H1 (cell line): Measurements from ENCODE around the gene RAB38. TPM values are rescaled to one million over a fixed set of nuclear protein-coding genes. Genes with fewer than 3 reads are reported as not detected.

Experiments
- CTCF ChIA-PET: fragments of 300-600 bp; sonication (Branson Sonifier 250); formaldehyde crosslinking; loops from one replicate; lab custom pipeline; 2021; ENCODE audit not compliant: partially characterized antibody; lab: Charles Lee
- POLR2A ChIA-PET: fragments of 300-600 bp; sonication (Branson Sonifier 250); formaldehyde crosslinking; loops from one replicate; lab custom pipeline; 2021; ENCODE audit warnings: inconsistent platforms; ENCODE audit not compliant: partially characterized antibody; lab: Charles Lee
- DNase-seq, 2 experiments: peaks; one replicate each; pipeline versions ENCODE4 v3.0.0 to v3.0.0-alpha.2; 2010 to 2022; ENCODE audit warnings: low spot score in 2 of 2, low read depth in 1 of 2, mixed read lengths in 1 of 2
- FAIRE-seq: peaks from 2 replicates; lab custom pipeline; 2011; peaks lifted over from hg19 to GRCh38; lab: Jason Lieb, UNC
- H2AFZ ChIP-seq: 2 replicates; pipeline ENCODE4 v1.8.1; 2012; ENCODE audit warnings: low read length, inconsistent platforms
- H2AK5ac ChIP-seq: 2 replicates; pipeline ENCODE4 v1.6.1; 2013; ENCODE audit warnings: low read depth, low read length
- H2BK120ac ChIP-seq: replicated peaks from 2 replicates; pipeline ENCODE3; 2013; ENCODE audit warnings: low read depth, low read length, inconsistent platforms
- H2BK12ac ChIP-seq: 2 replicates; pipeline ENCODE4 v1.6.1; 2013; ENCODE audit warnings: low read depth, low read length
- H2BK15ac ChIP-seq: 2 replicates; pipeline ENCODE4 v1.6.1; 2013; ENCODE audit warnings: low read length
- H2BK20ac ChIP-seq: 2 replicates; pipeline ENCODE4 v1.6.1; 2013; ENCODE audit warnings: low read length
- H2BK5ac ChIP-seq: 2 replicates; pipeline ENCODE4 v1.6.1; 2013; ENCODE audit warnings: low read depth, low read length
- H3K14ac ChIP-seq: 2 replicates; pipeline ENCODE4 v1.6.1; 2013; ENCODE audit warnings: inconsistent platforms; ENCODE audit not compliant: insufficient read length
- H3K18ac ChIP-seq: 2 replicates; pipeline ENCODE4 v1.6.1; 2013; ENCODE audit warnings: low read length; ENCODE audit errors: extremely low read depth
- H3K23ac ChIP-seq: 2 replicates; pipeline ENCODE4 v1.6.1; 2013; ENCODE audit warnings: inconsistent platforms; ENCODE audit not compliant: insufficient read length
- H3K23me2 ChIP-seq: 2 replicates; pipeline ENCODE4 v1.6.1; 2013; ENCODE audit warnings: low read depth, low read length
- H3K27ac ChIP-seq: 2 replicates; pipeline ENCODE4 v1.6.1; 2011; ENCODE audit warnings: low read depth, low read length, inconsistent platforms
- H3K27me3 ChIP-seq, 4 experiments: replicated peaks in 1 of 4; 1 replicate in 1 of 4; 2 replicates in 3 of 4; pipeline versions ENCODE4 v1.6.1 to v1.8.1; 2011 to 2013; ENCODE audit warnings: low read length in 3 of 4, mild to moderate bottlenecking in 3 of 4, inconsistent platforms in 2 of 4, mixed read lengths in 2 of 4, moderate library complexity in 1 of 4; ENCODE audit not compliant: control insufficient read depth in 3 of 4, insufficient read depth in 3 of 4; ENCODE audit errors: extremely low read depth in 1 of 4
- H3K36me3 ChIP-seq, 4 experiments: 2 replicates each; pipeline versions ENCODE4 v1.6.1 to v1.8.1; 2011 to 2013; ENCODE audit warnings: mild to moderate bottlenecking in 4 of 4, low read length in 3 of 4, moderate library complexity in 2 of 4, control low read depth in 1 of 4, inconsistent platforms in 1 of 4; ENCODE audit not compliant: insufficient read depth in 4 of 4, control insufficient read depth in 2 of 4
- H3K4ac ChIP-seq: replicated peaks from 2 replicates; pipeline ENCODE3; 2013; ENCODE audit warnings: low read length, low read depth, mixed read lengths, inconsistent platforms; ENCODE audit not compliant: insufficient read length
- H3K4me1 ChIP-seq, 4 experiments: replicated peaks in 1 of 4; 1 replicate in 1 of 4; 2 replicates in 3 of 4; pipeline versions ENCODE4 v1.6.1 to v1.8.1; 2011 to 2013; ENCODE audit warnings: low read length in 3 of 4, inconsistent platforms in 2 of 4, mixed read lengths in 1 of 4; ENCODE audit not compliant: insufficient read depth in 4 of 4, control insufficient read depth in 3 of 4
- H3K4me2 ChIP-seq, 2 experiments: 2 replicates each; pipeline versions ENCODE4 v1.6.1 to v1.8.1; 2011 to 2013; ENCODE audit warnings: low read depth in 2 of 2, low read length in 2 of 2, control low read depth in 1 of 2, inconsistent platforms in 1 of 2, mild to moderate bottlenecking in 1 of 2; ENCODE audit not compliant: insufficient read depth in 1 of 2
- H3K4me3 ChIP-seq, 4 experiments: fragments of 200-600, 300-600 bp in 1 of 4; sonication (generic), shearing (Covaris generic), sonication (Bioruptor Twin) in 1 of 4; 2 replicates each; pipeline versions ENCODE4 v1.5.1 to v1.8.1; 2011 to 2016; ENCODE audit warnings: low read length in 4 of 4, low read depth in 3 of 4, control low read depth in 2 of 4, inconsistent platforms in 2 of 4, mild to moderate bottlenecking in 2 of 4, mixed read lengths in 1 of 4, moderate library complexity in 1 of 4; ENCODE audit not compliant: insufficient read depth in 2 of 4; ENCODE audit errors: extremely low read depth in 1 of 4
- H3K56ac ChIP-seq: replicated peaks from 2 replicates; pipeline ENCODE3; 2013; ENCODE audit warnings: low read depth, mild to moderate bottlenecking, mixed read lengths, low read length, inconsistent platforms; ENCODE audit not compliant: insufficient read length
- H3K79me1 ChIP-seq: 2 replicates; pipeline ENCODE4 v1.6.1; 2013; ENCODE audit warnings: low read depth, low read length, control low read depth
- H3K79me2 ChIP-seq, 2 experiments: 2 replicates each; pipeline versions ENCODE4 v1.6.1 to v1.8.1; 2012 to 2013; ENCODE audit warnings: low read length in 2 of 2, mild to moderate bottlenecking in 2 of 2, inconsistent platforms in 1 of 2; ENCODE audit not compliant: insufficient read depth in 2 of 2, control insufficient read depth in 1 of 2
- H3K9ac ChIP-seq, 4 experiments: replicated peaks in 1 of 4; 1 replicate in 1 of 4; 2 replicates in 3 of 4; pipeline versions ENCODE4 v1.6.1 to v1.8.1; 2011 to 2013; ENCODE audit warnings: low read depth in 3 of 4, low read length in 3 of 4, control low read depth in 2 of 4, mild to moderate bottlenecking in 2 of 4, moderate library complexity in 2 of 4, inconsistent platforms in 1 of 4; ENCODE audit errors: extremely low read depth in 1 of 4
- H3K9me3 ChIP-seq, 2 experiments: 2 replicates each; pipeline versions ENCODE4 v1.6.1 to v1.8.1; 2012 to 2013; ENCODE audit warnings: mild to moderate bottlenecking in 2 of 2, moderate library complexity in 2 of 2, control low read depth in 1 of 2, inconsistent platforms in 1 of 2, low read depth in 1 of 2, low read length in 1 of 2, mixed read lengths in 1 of 2; ENCODE audit not compliant: insufficient read depth in 2 of 2
- H4K20me1 ChIP-seq, 2 experiments: replicated peaks in 1 of 2; 2 replicates each; pipeline versions ENCODE3 to v1.8.1; 2011 to 2013; ENCODE audit warnings: inconsistent platforms in 2 of 2, low read length in 2 of 2, mild to moderate bottlenecking in 1 of 2; ENCODE audit not compliant: insufficient read depth in 2 of 2, control insufficient read depth in 1 of 2
- H4K5ac ChIP-seq: 2 replicates; pipeline ENCODE4 v1.6.1; 2013; ENCODE audit warnings: low read length, low read depth, mixed read lengths, inconsistent platforms; ENCODE audit not compliant: insufficient read length
- H4K8ac ChIP-seq: 2 replicates; pipeline ENCODE4 v1.8.0; 2013; ENCODE audit warnings: mild to moderate bottlenecking, moderate library complexity, low read length, inconsistent platforms; ENCODE audit not compliant: insufficient read depth; ENCODE audit errors: extremely low read depth
- H4K91ac ChIP-seq: replicated peaks from 2 replicates; pipeline ENCODE3; 2013; ENCODE audit warnings: low read length, mixed read lengths, inconsistent platforms; ENCODE audit not compliant: insufficient read length
- CBX8 ChIP-seq: fragments of 300-800, 300-1000 bp; sonication (generic); IDR thresholded peaks from 2 replicates; pipeline ENCODE4 v1.7.1; 2016; ENCODE audit warnings: low read depth, low read length, borderline replicate concordance
- CTBP2 ChIP-seq: IDR thresholded peaks from 2 replicates; pipeline ENCODE4 v1.7.0; 2011; ENCODE audit warnings: borderline replicate concordance, mild to moderate bottlenecking, moderate library complexity, mixed read lengths, low read length; ENCODE audit not compliant: insufficient read depth, insufficient read length
- KDM5A ChIP-seq: fragments of 200-600 bp; IDR thresholded peaks from 2 replicates; pipeline ENCODE4 v1.7.1; 2012; ENCODE audit warnings: mild to moderate bottlenecking, low read length, inconsistent platforms, mixed read lengths
- NRF1 ChIP-seq: IDR thresholded peaks from 2 replicates; pipeline ENCODE4 v1.6.1; 2011; ENCODE audit warnings: mild to moderate bottlenecking, low read depth, low read length, improper control_type of control experiment
- RFX5 ChIP-seq: IDR thresholded peaks from 2 replicates; pipeline ENCODE4 v1.6.1; 2011; ENCODE audit warnings: low read depth, low read length, improper control_type of control experiment, borderline replicate concordance
- SIN3A ChIP-seq, 2 experiments: IDR thresholded peaks in 1 of 2; conservative IDR thresholded peaks in 1 of 2; 2 replicates each; pipeline ENCODE4 v1.6.1; 2011 to 2012; ENCODE audit warnings: low read length in 2 of 2, improper control_type of control experiment in 1 of 2, low read depth in 1 of 2, mild to moderate bottlenecking in 1 of 2
- SIX5 ChIP-seq: IDR thresholded peaks from 2 replicates; pipeline ENCODE4 v1.6.1; 2011; ENCODE audit warnings: mild to moderate bottlenecking, low read depth, low read length
- SP4 ChIP-seq: IDR thresholded peaks from 2 replicates; pipeline ENCODE4 v1.6.1; 2012; ENCODE audit warnings: low read length, inconsistent platforms
- TCF12 ChIP-seq: IDR thresholded peaks from 2 replicates; pipeline ENCODE4 v1.6.1; 2011; ENCODE audit warnings: low read depth, mild to moderate bottlenecking, low read length
- ZNF274 ChIP-seq: IDR thresholded peaks from 2 replicates; pipeline ENCODE4 v1.7.0; 2012; ENCODE audit warnings: low read length, borderline replicate concordance; ENCODE audit errors: extremely low read depth
- WGBS, 2 experiments: shearing (Covaris generic) in 1 of 2; methylation state at CpG; one replicate each; pipeline versions ENCODE4 v1.1.6 to v1.1.7; 2013 to 2015; ENCODE audit warnings: low lambda C conversion rate in 2 of 2, mixed read lengths in 2 of 2, inconsistent platforms in 1 of 2, low coverage in 1 of 2, missing lambda C conversion rate in 1 of 2; ENCODE audit not compliant: insufficient replicate concordance in 2 of 2, insufficient coverage in 1 of 2, insufficient read length in 1 of 2; ENCODE audit errors: extremely low coverage in 1 of 2, missing lambda C conversion rate in 1 of 2; 5-methylcytosine and 5-hydroxymethylcytosine counted together
- polyA plus RNA-seq, 7 experiments: library from polyadenylated mRNA; depleted of rRNA in 3 of 7; stranded (reverse) in 5 of 7; unstranded in 2 of 7; fragments of >200 nt in 5 of 7; fragments of 200-250 nt in 2 of 7; gene quantifications; 1 replicate in 5 of 7; 2 replicates in 1 of 7; 4 replicates in 1 of 7; pipeline versions ENCODE4 v1.2.1 to v1.2.3, GENCODE V29; 2011 to 2013; ENCODE audit warnings: missing spikeins in 2 of 7, mixed read lengths in 2 of 7
- total RNA-seq: library from RNA; stranded (reverse); fragmentation: NEBNext Ultra II Directional; extraction: Animal tissue kit (Norgen Biotek cat#: 25700); gene quantifications from 2 replicates; pipeline ENCODE4 v1.2.1, GENCODE V29; 2021
- TF ChIP-seq, protein P1 (sequence below), 3 experiments: IDR thresholded peaks; 1 replicate in 2 of 3; 2 replicates in 1 of 3; pipeline versions ENCODE4 v1.5.1 to v1.6.1; 2011; ENCODE audit warnings: low read length in 3 of 3, mild to moderate bottlenecking in 3 of 3, inconsistent platforms in 2 of 3, low read depth in 1 of 3, moderate library complexity in 1 of 3; ENCODE audit not compliant: insufficient read depth in 1 of 3; ENCODE audit errors: control extremely low read depth in 1 of 3

RAB38 gene
- total and polyA plus RNA-seq, 2 of the 8 experiments (the other 6 are each of a cell fraction or from before 2014, with no cell fraction given): 15.4 to 16.5 TPM

DNA sequence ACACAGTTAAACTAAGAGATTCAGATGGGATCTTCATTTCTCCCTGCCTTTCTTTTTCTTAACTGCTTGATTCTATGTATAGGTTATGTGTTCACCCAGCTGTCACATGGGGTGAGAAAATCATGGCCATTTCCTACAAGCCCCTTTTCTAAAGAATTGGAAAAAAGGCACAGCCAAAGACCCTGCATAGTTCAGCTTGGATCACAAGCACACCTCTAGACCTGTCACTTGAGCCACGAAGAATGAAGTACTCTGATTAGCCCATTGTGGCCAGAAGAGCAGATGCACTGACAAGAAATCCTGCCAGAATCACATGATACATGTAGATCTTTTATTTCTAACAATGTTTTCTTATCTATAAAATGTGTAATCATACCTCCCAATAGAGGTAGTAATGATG, 69.7 kb downstream of the RAB38 start:
- Histone ChIP-seq H4K91ac (no peak overlapping the region), H2BK12ac (no peak overlapping the region), H3K4me1 (peaks cover 0 to 5% (median 0%) of the 10 kb centered on the region in 4 experiments; a peak in 2 of 7 replicates), H3K14ac (no peak overlapping the region), H3K18ac (no peak overlapping the region), H2AK5ac (no peak overlapping the region), H3K27me3 (no peaks in the 10 kb centered on the region), H3K79me2 (no peaks in the 10 kb centered on the region), H3K36me3 (no peaks in the 10 kb centered on the region; a peak in 1 of 8 replicates), H3K9ac (no peak overlapping the region), H3K23ac (no peak overlapping the region), H3K23me2 (no peaks in the 10 kb centered on the region), H4K20me1 (no peaks in the 10 kb centered on the region), H3K9me3 (no peaks in the 10 kb centered on the region), H2BK5ac (no peak overlapping the region), H4K8ac (no peak overlapping the region), H3K56ac (no peak overlapping the region), H2AFZ (no peak overlapping the region), H3K4me3 (no peak overlapping the region), H2BK120ac (no peak overlapping the region), H4K5ac (no peak overlapping the region), H3K79me1 (no peaks in the 10 kb centered on the region), H3K4me2 (no peak overlapping the region), H2BK15ac (no peak overlapping the region), H3K27ac (no peak overlapping the region), H2BK20ac (no peak overlapping the region), H3K4ac (no peak overlapping the region)
- WGBS, 2 experiments: 95% methylated on average over 1 of the region's 1 CpG; no CpG with 5 or more reads in 1 of the 2 experiments
- CTCF ChIA-PET: interaction anchor here (1.0 to 2.6 kb wide), 7 partner anchors 31 to 447 kb away, joined by 3 to 10 read pairs (median 4); no protein-coding TSS in a partner anchor
- POLR2A ChIA-PET: no interaction called here
- FAIRE-seq (no peak), DNase-seq (no peak)
- no peak for TF ChIP-seq ZNF274
- no peak for TF ChIP-seq SIX5
- TF ChIP-seq KDM5A: no peak
- no peak for TF ChIP-seq TCF12
- no peak for TF ChIP-seq SIN3A (conservative IDR thresholded peaks at IDR 0.05 in 1 of 2, IDR thresholded peaks at IDR 0.05 in 1 of 2; ENCODE audit: low read depth in 1 of 2, low read length in 2 of 2)
- TF ChIP-seq CTBP2: no peak
- TF ChIP-seq RFX5: no peak
- no peak for TF ChIP-seq SP4
- no peak for TF ChIP-seq NRF1
- TF ChIP-seq CBX8: no peak
- TF ChIP-seq, protein P1, sequence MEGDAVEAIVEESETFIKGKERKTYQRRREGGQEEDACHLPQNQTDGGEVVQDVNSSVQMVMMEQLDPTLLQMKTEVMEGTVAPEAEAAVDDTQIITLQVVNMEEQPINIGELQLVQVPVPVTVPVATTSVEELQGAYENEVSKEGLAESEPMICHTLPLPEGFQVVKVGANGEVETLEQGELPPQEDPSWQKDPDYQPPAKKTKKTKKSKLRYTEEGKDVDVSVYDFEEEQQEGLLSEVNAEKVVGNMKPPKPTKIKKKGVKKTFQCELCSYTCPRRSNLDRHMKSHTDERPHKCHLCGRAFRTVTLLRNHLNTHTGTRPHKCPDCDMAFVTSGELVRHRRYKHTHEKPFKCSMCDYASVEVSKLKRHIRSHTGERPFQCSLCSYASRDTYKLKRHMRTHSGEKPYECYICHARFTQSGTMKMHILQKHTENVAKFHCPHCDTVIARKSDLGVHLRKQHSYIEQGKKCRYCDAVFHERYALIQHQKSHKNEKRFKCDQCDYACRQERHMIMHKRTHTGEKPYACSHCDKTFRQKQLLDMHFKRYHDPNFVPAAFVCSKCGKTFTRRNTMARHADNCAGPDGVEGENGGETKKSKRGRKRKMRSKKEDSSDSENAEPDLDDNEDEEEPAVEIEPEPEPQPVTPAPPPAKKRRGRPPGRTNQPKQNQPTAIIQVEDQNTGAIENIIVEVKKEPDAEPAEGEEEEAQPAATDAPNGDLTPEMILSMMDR (IDR thresholded peaks at IDR 0.05; ENCODE audit: control extremely low read depth in 1 of 3, insufficient read depth in 1 of 3, low read depth in 1 of 3, low read length in 3 of 3): no peak
